CD4-positive, alpha-beta memory T cell (primary cell): Measurements from ENCODE around the gene SLC29A4. TPM values are rescaled to one million over a fixed set of nuclear protein-coding genes. Genes with fewer than 3 reads are reported as not detected.
"Not testable (repeated sequence)": the region's sequence is repeated elsewhere in the genome, so short reads cannot be mapped to it uniquely, and the experiment has no call there.

Source experiments
- CTCF ChIA-PET: fragments of 350-600 bp; sonication (Branson Sonifier 250); formaldehyde crosslinking; loops from one replicate; lab custom pipeline; 2021; ENCODE audit warnings: inconsistent platforms; ENCODE audit not compliant: partially characterized antibody; lab: Charles Lee
- POLR2A ChIA-PET: fragments of 350-600 bp; sonication (Branson Sonifier 250); formaldehyde crosslinking; loops from one replicate; lab custom pipeline; 2021; ENCODE audit not compliant: partially characterized antibody; lab: Charles Lee
- DNase-seq, 5 donors: peaks; one replicate each; pipeline versions ENCODE4 v3.0.0 to v3.0.0-alpha.2; 2020 to 2022; ENCODE audit warnings: mixed read lengths in 1 of 5
- H3K27ac ChIP-seq: one replicate; pipeline ENCODE4 v1.7.0; 2013; ENCODE audit warnings: low read depth, low read length
- H3K27me3 ChIP-seq: 2 replicates; pipeline ENCODE4 v1.7.0; 2013; ENCODE audit warnings: mild to moderate bottlenecking, low read length, moderate library complexity; ENCODE audit not compliant: insufficient read depth
- H3K36me3 ChIP-seq: 2 replicates; pipeline ENCODE4 v1.7.0; 2013; ENCODE audit warnings: mild to moderate bottlenecking, low read length, moderate library complexity; ENCODE audit not compliant: insufficient read depth
- H3K4me1 ChIP-seq: 2 replicates; pipeline ENCODE4 v1.7.0; 2013; ENCODE audit warnings: mild to moderate bottlenecking, low read length, moderate library complexity; ENCODE audit not compliant: insufficient read depth
- H3K4me3 ChIP-seq, 2 donors: one replicate each; pipeline ENCODE4 v1.7.0; 2013; ENCODE audit warnings: low read length in 2 of 2, mild to moderate bottlenecking in 1 of 2
- H3K9me3 ChIP-seq, 2 donors: one replicate each; pipeline ENCODE4 v1.7.0; 2013; ENCODE audit warnings: low read length in 2 of 2, control low read depth in 1 of 2; ENCODE audit not compliant: control insufficient read depth in 1 of 2
- H3K27ac Mint-ChIP-seq, 7 donors: one replicate each; pipeline ENCODE4 v1.8.0; 2020 to 2021; ENCODE audit warnings: mixed read lengths in 7 of 7, mild to moderate bottlenecking in 6 of 7, inconsistent platforms in 3 of 7, moderate library complexity in 3 of 7
- H3K27me3 Mint-ChIP-seq, 2 donors: one replicate each; pipeline ENCODE4 v1.8.0; 2020 to 2021; ENCODE audit warnings: mixed read lengths in 2 of 2
- H3K36me3 Mint-ChIP-seq, 2 donors: one replicate each; pipeline ENCODE4 v1.8.0; 2020 to 2021; ENCODE audit warnings: mixed read lengths in 2 of 2, inconsistent platforms in 1 of 2, mild to moderate bottlenecking in 1 of 2
- H3K4me1 Mint-ChIP-seq, 4 donors: one replicate each; pipeline ENCODE4 v1.8.0; 2020 to 2021; ENCODE audit warnings: mixed read lengths in 4 of 4, mild to moderate bottlenecking in 1 of 4
- H3K4me3 Mint-ChIP-seq, 8 donors: one replicate each; pipeline ENCODE4 v1.8.0; 2020 to 2021; ENCODE audit warnings: mixed read lengths in 8 of 8, mild to moderate bottlenecking in 7 of 8, moderate library complexity in 6 of 8, inconsistent platforms in 3 of 8
- H3K9me3 Mint-ChIP-seq, 8 donors: one replicate each; pipeline ENCODE4 v1.8.0; 2020 to 2021; ENCODE audit warnings: mixed read lengths in 8 of 8, mild to moderate bottlenecking in 5 of 8, inconsistent platforms in 3 of 8, moderate library complexity in 1 of 8
- intact Hi-C: fragments of 100-400 bp; cut with micrococcal nuclease; formaldehyde crosslinking; loops from one replicate; pipeline ENCODE4 v1.15.1; 2023
- polyA plus RNA-seq, 2 donors: library from polyadenylated mRNA; unstranded; fragments of 300-500 nt; fragmentation: Illumina TruSeq; gene quantifications; one replicate each; pipeline ENCODE4 v1.2.3, GENCODE V29; 2021
- total RNA-seq, 2 experiments: library from RNA; stranded (reverse); gene quantifications; one replicate each; pipeline ENCODE4 v1.2.3, GENCODE V29; 2021

Gene SLC29A4
- total and polyA plus RNA-seq, 4 experiments from 2014 or later, result 0.36 to 0.82 (median 0.63) TPM

DNA sequence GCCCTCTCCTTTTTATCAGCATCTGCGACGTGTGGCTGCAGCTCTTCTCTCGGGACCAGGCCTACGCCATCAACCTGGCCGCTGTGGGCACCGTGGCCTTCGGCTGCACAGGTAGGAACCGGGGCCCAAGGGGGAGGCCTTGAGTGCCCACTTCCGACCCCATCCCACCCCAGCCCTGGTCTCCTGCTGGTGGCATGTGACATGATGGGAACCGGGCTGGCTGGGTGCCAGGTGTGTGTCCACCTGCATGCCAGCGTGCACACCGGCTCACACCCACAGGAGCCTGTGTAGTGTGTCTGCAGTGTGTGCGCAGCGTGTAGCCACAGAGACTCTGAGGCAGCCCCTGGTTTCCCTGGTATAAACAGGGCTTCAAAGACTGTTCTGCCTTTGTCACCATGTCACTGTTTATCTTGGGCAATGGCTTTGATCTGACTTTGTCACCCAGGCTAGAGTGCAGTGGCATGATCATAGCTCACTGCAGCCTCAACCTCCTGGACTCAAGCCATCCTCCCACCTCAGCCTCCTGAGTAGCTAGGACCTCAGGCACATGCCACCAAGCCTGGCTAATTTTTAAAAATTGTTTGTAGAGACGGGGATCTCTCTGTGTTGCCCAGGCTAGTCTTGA, 9.1 kb downstream of the SLC29A4 start:
- H3K9me3 Mint-ChIP-seq, result peaks cover 0 to 20% (median 7%) of the 10 kb centered on the region in 8 donors
- H3K27me3 Mint-ChIP-seq, CTCF ChIA-PET, DNase-seq, H3K36me3 Mint-ChIP-seq, POLR2A ChIA-PET, H3K4me3 Mint-ChIP-seq, H3K4me1 ChIP-seq, H3K9me3 ChIP-seq, H3K27ac Mint-ChIP-seq, H3K4me1 Mint-ChIP-seq, intact Hi-C loops, H3K27ac ChIP-seq, H3K4me3 ChIP-seq, H3K36me3 ChIP-seq, H3K27me3 ChIP-seq: not testable (repeated sequence)

DNA sequence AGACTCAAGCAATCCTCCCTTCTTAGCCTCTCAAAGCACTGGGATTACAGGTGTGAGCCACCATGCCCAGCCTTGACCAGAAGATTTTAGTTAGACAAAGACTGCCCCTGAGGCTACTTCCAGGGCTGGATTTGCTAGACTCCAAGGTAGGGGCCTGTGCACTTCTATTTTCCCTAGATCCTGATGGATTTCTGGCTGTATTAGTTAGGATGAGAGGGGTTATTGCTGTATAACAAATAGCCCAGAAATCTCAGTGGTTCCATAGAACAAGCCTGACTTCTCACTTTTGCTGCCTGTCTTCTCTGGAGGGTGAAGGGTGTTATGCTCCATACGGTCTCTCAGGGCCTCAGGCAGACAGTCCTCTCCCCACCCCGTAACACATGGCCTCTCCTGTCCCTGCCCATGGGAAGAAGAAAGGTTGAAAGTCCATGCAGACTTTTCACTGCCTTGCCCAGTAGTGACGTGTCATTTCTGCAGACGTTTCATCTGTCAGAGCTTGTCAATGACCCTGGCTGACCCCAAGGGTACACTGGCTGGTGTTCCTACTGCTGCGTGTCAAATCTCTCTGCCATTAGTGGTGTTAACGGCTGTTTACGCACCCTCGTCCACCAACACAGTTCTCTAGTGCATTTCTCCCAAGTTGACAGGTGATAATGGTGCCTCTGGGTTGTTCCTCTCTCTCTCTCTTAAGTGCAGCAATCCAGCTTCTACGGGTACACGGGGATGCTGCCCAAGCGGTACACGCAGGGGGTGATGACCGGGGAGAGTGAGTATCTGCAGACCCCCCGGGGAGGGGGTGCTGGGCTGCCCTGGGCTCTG, 11.6 kb downstream of the SLC29A4 start:
- Histone ChIP-seq H3K27me3 (no peaks in the 10 kb centered on the region), H3K4me1 (peaks cover 14% of the 10 kb centered on the region), H3K36me3 (no peaks in the 10 kb centered on the region), H3K9me3 (no peaks in the 10 kb centered on the region), H3K27ac (no peak overlapping the region), H3K4me3 (no peak overlapping the region)
- ChIA-PET CTCF (interaction anchor here (0.6 kb wide), 1 partner anchor 251 kb away, joined by 3 read pairs; no protein-coding TSS in a partner anchor), POLR2A (no interaction called here)
- Mint-ChIP-seq H3K27me3 (peaks cover 0 to 3% of the 10 kb centered on the region in 2 donors), H3K4me3 (no peak overlapping the region), H3K27ac (peak overlapping the region in 4 of 7 donors; percentile 18 to 75 (median 46)), H3K4me1 (peaks cover 10 to 13% (median 10%) of the 10 kb centered on the region in 4 donors), H3K9me3 (peaks cover 0 to 24% (median 7%) of the 10 kb centered on the region in 8 donors), H3K36me3 (no peaks in the 10 kb centered on the region)
- DNase-seq, result no peak
- intact Hi-C loops, result no loop called here

DNA sequence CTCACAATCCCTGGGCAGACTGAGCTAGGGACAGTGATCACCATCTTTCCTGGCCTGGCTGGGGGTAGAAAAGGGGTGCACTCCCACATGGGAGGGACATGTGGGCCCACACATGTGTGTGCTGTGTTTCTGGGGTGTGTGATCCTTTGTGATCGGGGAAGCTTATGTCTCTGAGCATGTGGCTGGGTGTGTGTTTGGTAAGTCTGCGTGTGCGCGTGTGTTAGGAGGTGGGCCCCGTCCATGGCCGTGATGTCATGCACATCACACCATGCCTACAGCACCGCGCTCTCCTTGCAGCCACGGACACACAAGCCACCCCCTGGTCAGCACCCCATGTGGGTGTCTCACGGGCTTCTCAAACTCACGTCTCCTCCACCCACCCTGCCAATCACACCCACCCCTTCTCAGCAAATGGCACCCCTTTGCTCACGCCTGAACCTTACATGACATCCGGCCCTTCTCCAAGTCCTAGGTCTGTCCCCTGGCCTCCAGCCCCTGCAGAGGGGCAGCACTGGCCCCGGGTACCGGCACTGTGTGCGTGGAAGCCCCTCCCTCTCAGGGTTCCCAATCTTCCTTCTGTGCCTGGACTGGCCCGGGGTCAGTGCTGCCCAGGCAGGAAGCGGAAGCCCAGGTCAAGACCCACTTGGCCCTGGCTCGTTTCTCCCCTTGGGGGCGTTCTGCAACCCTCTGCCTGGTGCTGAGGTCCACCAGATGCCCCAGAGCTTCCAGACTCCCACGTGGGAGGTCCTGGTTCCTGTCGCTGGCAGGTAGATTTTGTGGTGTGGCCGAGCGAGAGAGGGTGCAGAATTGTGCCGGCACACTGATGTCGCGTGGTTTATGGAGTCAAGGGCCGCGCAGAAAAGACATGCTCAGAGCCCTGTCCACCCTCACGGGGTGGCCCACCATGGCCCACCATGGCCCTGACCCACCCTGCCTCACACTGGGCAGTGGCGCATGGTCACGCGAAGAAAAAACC, 12.6 kb downstream of the SLC29A4 start:
- no peak for DNase-seq
- Mint-ChIP-seq H3K9me3 (peaks cover 0 to 24% (median 7%) of the 10 kb centered on the region in 8 donors), H3K27ac (peak overlapping the region in 3 of 7 donors; percentile 44 to 75 (median 66)), H3K36me3 (no peaks in the 10 kb centered on the region), H3K4me3 (peak overlapping the region in 5 of 8 donors; percentile 64 to 75 (median 66)), H3K27me3 (peaks cover 0 to 3% of the 10 kb centered on the region in 2 donors), H3K4me1 (peaks cover 10 to 13% (median 10%) of the 10 kb centered on the region in 4 donors)
- Histone ChIP-seq H3K27ac (no peak overlapping the region), H3K9me3 (no peaks in the 10 kb centered on the region), H3K27me3 (no peaks in the 10 kb centered on the region), H3K4me1 (peaks cover 14% of the 10 kb centered on the region), H3K4me3 (no peak overlapping the region), H3K36me3 (no peaks in the 10 kb centered on the region)
- ChIA-PET POLR2A (no interaction called here), CTCF (interaction anchor here (0.6 kb wide), 1 partner anchor 250 kb away, joined by 3 read pairs; no protein-coding TSS in a partner anchor)
- intact Hi-C loops, result loop anchor here (1.0 kb wide), 1 partner anchor 105 kb away; the partner anchor contains the start of gene WIPI2

DNA sequence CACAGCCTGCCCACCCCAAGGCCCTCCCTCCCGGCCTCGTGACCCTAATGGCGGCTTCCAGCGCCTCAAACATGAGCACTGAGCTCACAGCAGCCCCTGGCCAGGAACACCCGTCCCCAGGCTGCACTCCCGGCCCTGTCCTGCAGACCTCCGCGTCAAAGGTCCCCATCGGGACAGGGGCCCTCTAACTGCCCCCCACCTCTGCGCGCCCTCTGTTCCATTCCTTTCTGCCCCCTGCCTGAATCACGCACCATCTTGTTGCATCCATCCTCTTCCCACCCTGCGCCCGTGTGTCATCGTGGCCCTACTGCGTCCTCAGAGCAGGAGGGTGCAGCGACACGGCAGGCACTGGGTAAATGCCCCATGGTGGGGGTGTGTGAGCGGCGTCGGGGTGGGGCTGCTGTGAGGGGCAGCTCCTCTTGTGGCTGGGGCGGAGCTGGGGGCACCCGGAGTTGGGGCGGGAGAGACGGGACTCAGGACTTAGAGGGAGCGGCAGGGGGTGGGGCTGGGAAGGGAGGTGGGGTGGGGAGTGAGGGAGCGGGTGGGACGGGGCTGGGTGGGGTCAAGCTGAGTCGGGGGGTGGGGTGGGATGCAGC, 13.4 kb downstream of the SLC29A4 start:
- no peak overlapping the region for H3K4me3 ChIP-seq
- H3K9me3 Mint-ChIP-seq, result peaks cover 0 to 24% (median 7%) of the 10 kb centered on the region in 8 donors
- H3K4me1 Mint-ChIP-seq, result peaks cover 10 to 13% (median 10%) of the 10 kb centered on the region in 4 donors
- CTCF ChIA-PET, result interaction anchor here (1.0 kb wide), 1 partner anchor 56 kb away, joined by 3 read pairs; no protein-coding TSS in a partner anchor
- H3K27ac Mint-ChIP-seq, result peak overlapping the region in 4 of 7 donors; percentile 44 to 66 (median 55)
- intact Hi-C loops, result loop anchor here (1.0 kb wide), 1 partner anchor 106 kb away; the partner anchor contains the start of gene WIPI2
- no peaks in the 10 kb centered on the region for H3K27me3 ChIP-seq
- H3K27ac ChIP-seq, result no peak overlapping the region
- no peaks in the 10 kb centered on the region for H3K36me3 ChIP-seq
- POLR2A ChIA-PET, result no interaction called here
- H3K4me1 ChIP-seq, result peaks cover 14% of the 10 kb centered on the region
- H3K4me3 Mint-ChIP-seq, result peak overlapping the region in 7 of 8 donors; percentile 55 to 75 (median 66)
- peaks cover 0 to 3% of the 10 kb centered on the region in 2 donors for H3K27me3 Mint-ChIP-seq
- peak in 3 of 5 donors; percentile 13 to 53 (median 22) for DNase-seq
- H3K36me3 Mint-ChIP-seq, result no peaks in the 10 kb centered on the region
- no peaks in the 10 kb centered on the region for H3K9me3 ChIP-seq

DNA sequence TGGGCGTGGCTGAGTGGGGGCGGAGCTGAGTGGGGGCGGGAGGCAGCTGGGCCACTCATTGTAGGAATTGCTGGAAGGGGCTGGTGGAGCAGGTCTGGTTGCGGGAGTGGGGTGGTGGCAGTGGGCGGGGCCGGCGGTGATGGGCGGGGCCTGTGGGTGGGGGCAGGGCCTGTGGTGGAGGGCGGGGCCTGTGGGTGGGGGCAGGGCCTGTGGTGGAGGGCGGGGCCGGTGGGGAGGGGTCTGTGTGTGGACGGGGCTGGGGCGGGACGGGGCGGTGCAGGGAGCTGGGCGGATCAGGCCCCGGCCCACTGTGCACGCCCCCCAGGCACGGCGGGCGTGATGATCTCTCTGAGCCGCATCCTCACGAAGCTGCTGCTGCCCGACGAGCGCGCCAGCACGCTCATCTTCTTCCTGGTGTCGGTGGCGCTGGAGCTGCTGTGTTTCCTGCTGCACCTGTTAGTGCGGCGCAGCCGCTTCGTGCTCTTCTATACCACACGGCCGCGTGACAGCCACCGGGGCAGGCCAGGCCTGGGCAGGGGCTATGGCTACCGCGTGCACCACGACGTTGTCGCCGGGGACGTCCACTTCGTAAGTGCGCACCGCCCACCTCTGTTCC, 14.0 kb downstream of the SLC29A4 start:
- Mint-ChIP-seq H3K9me3 (peaks cover 0 to 24% (median 7%) of the 10 kb centered on the region in 8 donors), H3K27me3 (peaks cover 0 to 2% of the 10 kb centered on the region in 2 donors), H3K36me3 (no peaks in the 10 kb centered on the region), H3K27ac (peak overlapping the region in 6 of 7 donors; percentile 65 to 95 (median 80)), H3K4me3 (peak overlapping the region; percentile 84 to 92 (median 87)), H3K4me1 (peaks cover 10 to 13% (median 10%) of the 10 kb centered on the region in 4 donors)
- Histone ChIP-seq H3K4me3 (peak overlapping the region in 1 of 2 donors; percentile 44), H3K27ac (no peak overlapping the region), H3K36me3 (no peaks in the 10 kb centered on the region), H3K27me3 (no peaks in the 10 kb centered on the region), H3K4me1 (peaks cover 14% of the 10 kb centered on the region), H3K9me3 (no peaks in the 10 kb centered on the region)
- DNase-seq, result peak; percentile 74 to 85 (median 80)
- intact Hi-C loops, result loop anchor here (1.0 kb wide), 1 partner anchor 106 kb away; the partner anchor contains the start of gene WIPI2
- ChIA-PET CTCF (interaction anchor here (1.0 kb wide), 1 partner anchor 56 kb away, joined by 3 read pairs; no protein-coding TSS in a partner anchor), POLR2A (no interaction called here)

DNA sequence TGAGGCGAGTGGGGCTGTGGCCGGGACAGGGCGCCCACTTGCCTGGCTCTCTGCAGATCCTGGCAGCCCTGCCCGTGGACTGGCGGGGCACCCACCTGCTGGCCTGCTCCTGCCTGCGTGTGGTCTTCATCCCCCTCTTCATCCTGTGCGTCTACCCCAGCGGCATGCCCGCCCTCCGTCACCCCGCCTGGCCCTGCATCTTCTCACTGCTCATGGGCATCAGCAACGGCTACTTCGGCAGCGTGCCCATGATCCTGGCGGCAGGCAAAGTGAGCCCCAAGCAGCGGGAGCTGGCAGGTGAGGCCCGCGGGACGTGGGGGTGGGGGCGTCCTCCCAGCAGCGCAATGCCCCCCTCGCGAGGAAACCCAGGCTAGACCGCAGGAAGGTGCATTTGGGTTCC, 17.6 kb downstream of the SLC29A4 start:
- intact Hi-C loops, result no loop called here
- Mint-ChIP-seq H3K27me3 (no peaks in the 10 kb centered on the region), H3K36me3 (no peaks in the 10 kb centered on the region), H3K4me1 (peaks cover 8 to 11% (median 10%) of the 10 kb centered on the region in 4 donors), H3K9me3 (peaks cover 0 to 11% (median 0%) of the 10 kb centered on the region in 8 donors), H3K27ac (peak overlapping the region in 1 of 7 donors; percentile 46), H3K4me3 (no peak overlapping the region)
- CTCF ChIA-PET, result no interaction called here
- H3K27ac ChIP-seq, result no peak overlapping the region
- H3K9me3 ChIP-seq, result no peaks in the 10 kb centered on the region
- no peaks in the 10 kb centered on the region for H3K27me3 ChIP-seq
- no peak for DNase-seq
- POLR2A ChIA-PET, result no interaction called here
- H3K36me3 ChIP-seq, result no peaks in the 10 kb centered on the region
- H3K4me3 ChIP-seq, result no peak overlapping the region
- H3K4me1 ChIP-seq, result peaks cover 14% of the 10 kb centered on the region
